GM23248 (cell line): Measurements from ENCODE around the gene INPP5A. TPM values are rescaled to one million over a fixed set of nuclear protein-coding genes. Genes with fewer than 3 reads are reported as not detected.

ENCODE experiments used
- DNase-seq: peaks from one replicate; pipeline ENCODE4 v3.0.0-alpha.2; 2015
- H2AFZ ChIP-seq: fragments of 200-600 bp; sonication (generic); 2 replicates; pipeline ENCODE4 v1.6.1; 2016; ENCODE audit warnings: antibody characterized with exemption
- H3F3A ChIP-seq: fragments of 200-600 bp; sonication (generic); 2 replicates; pipeline ENCODE4 v1.6.1; 2016; ENCODE audit warnings: mild to moderate bottlenecking, antibody characterized with exemption, mixed run types; ENCODE audit not compliant: insufficient read depth
- H3K27ac ChIP-seq: fragments of 200-600 bp; sonication (generic); 2 replicates; pipeline ENCODE4 v1.5.1; 2016; ENCODE audit warnings: mild to moderate bottlenecking
- H3K27me3 ChIP-seq: fragments of 200-600 bp; sonication (generic); replicated peaks from 2 replicates; pipeline ENCODE4 v1.6.1; 2016; ENCODE audit warnings: mild to moderate bottlenecking; ENCODE audit not compliant: insufficient read depth
- H3K36me3 ChIP-seq: fragments of 200-600 bp; sonication (generic); 2 replicates; pipeline ENCODE4 v1.6.1; 2016; ENCODE audit warnings: low read depth, mild to moderate bottlenecking
- H3K4me1 ChIP-seq: fragments of 200-600 bp; sonication (generic); 2 replicates; pipeline ENCODE4 v1.6.1; 2016; ENCODE audit warnings: mild to moderate bottlenecking; ENCODE audit not compliant: insufficient read depth
- H3K4me2 ChIP-seq: fragments of 200-600 bp; sonication (generic); one replicate; pipeline ENCODE4 v1.6.1; 2016; ENCODE audit warnings: mild to moderate bottlenecking; ENCODE audit not compliant: unreplicated experiment
- H3K4me3 ChIP-seq: fragments of 200-600 bp; sonication (generic); 2 replicates; pipeline ENCODE4 v1.5.1; 2016; ENCODE audit warnings: mild to moderate bottlenecking
- H3K79me2 ChIP-seq: fragments of 200-600 bp; sonication (generic); 2 replicates; pipeline ENCODE4 v1.6.1; 2016; ENCODE audit warnings: mild to moderate bottlenecking; ENCODE audit not compliant: insufficient read depth
- H3K9ac ChIP-seq: fragments of 200-600 bp; sonication (generic); 2 replicates; pipeline ENCODE4 v1.6.1; 2016; ENCODE audit warnings: mild to moderate bottlenecking
- H3K9me2 ChIP-seq: fragments of 200-600 bp; sonication (generic); 2 replicates; pipeline ENCODE4 v1.6.1; 2016; ENCODE audit warnings: mixed run types, mild to moderate bottlenecking, moderate library complexity; ENCODE audit not compliant: insufficient read depth
- H3K9me3 ChIP-seq: fragments of 200-600 bp; sonication (generic); one replicate; pipeline ENCODE4 v1.6.1; 2017; ENCODE audit warnings: low read depth
- H4K20me1 ChIP-seq: fragments of 200-600 bp; sonication (generic); 2 replicates; pipeline ENCODE4 v1.6.0; 2016; ENCODE audit not compliant: insufficient read depth
- EZH2 ChIP-seq: fragments of 200-600 bp; sonication (generic); IDR thresholded peaks from 2 replicates; pipeline ENCODE4 v1.6.1; 2018; ENCODE audit warnings: antibody characterized with exemption, mild to moderate bottlenecking; ENCODE audit not compliant: insufficient read depth, poor library complexity, severe bottlenecking
- EZH2phosphoT487 ChIP-seq: fragments of 200-600 bp; sonication (generic); IDR thresholded peaks from 2 replicates; pipeline ENCODE4 v1.6.1; 2018; ENCODE audit warnings: antibody characterized with exemption, moderate library complexity, mild to moderate bottlenecking, low read depth; ENCODE audit not compliant: insufficient read depth
- WGBS, 2 experiments: methylation state at CpG; one replicate each; pipeline ENCODE4 v1.1.6; 2015 to 2017; ENCODE audit warnings: low lambda C conversion rate in 2 of 2, low coverage in 1 of 2; ENCODE audit errors: missing lambda C conversion rate in 2 of 2; 5-methylcytosine and 5-hydroxymethylcytosine counted together
- in situ Hi-C: fragments of 300-500 bp; cut with MboI; formaldehyde crosslinking; loops from 2 replicates; pipeline ENCODE4 v1.15.0; 2020
- polyA plus RNA-seq: library from polyadenylated mRNA; unstranded; fragments of >200 nt; fragmentation: Nextera tagmentation; extraction: Ambion mirVana; gene quantifications from 2 replicates; pipeline ENCODE4 v1.2.1, GENCODE V29; 2016
- total RNA-seq: library from RNA; depleted of rRNA; stranded (reverse); fragments of >200 nt; shearing (Covaris generic); gene quantifications from 2 replicates; pipeline ENCODE4 v1.2.3, GENCODE V29; 2014

Gene INPP5A
- total and polyA plus RNA-seq, 2 experiments from 2014 or later = 2.3 to 35.2 TPM

DNA sequence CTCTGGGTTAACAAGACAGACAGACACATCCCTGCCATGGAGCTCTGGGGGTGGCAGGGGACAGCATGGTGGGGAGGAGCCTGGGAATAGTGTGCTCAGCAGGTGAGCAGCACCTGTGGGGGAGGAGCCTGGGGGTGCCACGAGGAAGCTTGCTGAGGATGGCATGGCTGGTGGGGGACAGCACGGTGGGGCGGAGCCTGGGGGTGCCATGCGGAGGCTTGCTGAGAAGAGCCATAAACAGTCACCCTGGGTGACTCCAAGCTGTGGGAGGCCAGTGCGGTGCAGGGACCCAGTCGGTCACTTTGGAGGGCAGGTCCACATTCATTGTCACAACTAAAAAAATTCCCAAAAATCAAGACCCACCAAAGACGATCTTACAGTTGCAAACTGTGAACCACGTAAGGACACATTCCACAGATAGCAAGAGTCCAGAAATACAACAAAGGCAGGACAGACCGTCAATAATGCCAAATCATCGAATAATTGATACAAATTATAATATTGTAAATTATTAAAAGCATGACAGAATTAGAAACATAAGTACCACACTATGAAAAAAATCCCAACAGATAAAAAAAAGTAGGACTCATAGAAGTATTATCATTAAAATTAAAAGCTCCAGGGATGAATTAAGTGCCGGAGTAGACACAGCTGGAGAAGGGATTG is 223.9 kb downstream of the INPP5A start:
- Histone ChIP-seq H3K4me1 (no peaks in the 10 kb centered on the region), H3K9me3 (no peaks in the 10 kb centered on the region), H3K9me2 (no peaks in the 10 kb centered on the region), H3K79me2 (no peaks in the 10 kb centered on the region), H3K9ac (no peak overlapping the region), H3K4me3 (no peak overlapping the region), H3K27ac (no peak overlapping the region), H3F3A (no peaks in the 10 kb centered on the region), H4K20me1 (no peaks in the 10 kb centered on the region), H2AFZ (no peak overlapping the region), H3K36me3 (no peaks in the 10 kb centered on the region), H3K27me3 (no peaks in the 10 kb centered on the region), H3K4me2 (no peak overlapping the region)
- in situ Hi-C loops = no loop called here
- no peak for DNase-seq
- TF ChIP-seq EZH2phosphoT487 (no peak), EZH2 (no peak)
- 99% methylated on average over 8 to 11 of the region's 11 CpGs for WGBS, 2 experiments

DNA sequence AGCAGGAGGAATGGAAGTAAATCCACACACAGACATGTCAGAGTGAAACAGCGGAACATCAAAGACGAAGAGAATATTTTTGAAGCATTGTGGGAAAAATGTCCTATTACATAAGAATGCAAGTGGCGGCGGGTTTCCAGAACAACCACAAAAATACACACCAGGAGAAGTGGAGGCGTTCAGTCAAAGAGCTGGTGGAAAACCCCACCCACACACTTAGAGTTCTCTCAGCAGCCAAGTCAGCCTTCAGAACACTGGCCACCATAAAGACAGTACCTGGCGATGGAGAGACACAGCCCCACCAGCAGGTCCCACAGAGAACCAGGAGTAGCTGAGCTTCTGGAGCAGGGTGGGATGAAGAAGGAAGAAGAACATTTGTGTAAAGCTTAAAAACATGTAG is 224.7 kb downstream of the INPP5A start:
- Histone ChIP-seq H3K9me3 (no peaks in the 10 kb centered on the region), H4K20me1 (no peaks in the 10 kb centered on the region), H3K4me1 (no peaks in the 10 kb centered on the region), H3K4me2 (no peak overlapping the region), H3K27me3 (no peaks in the 10 kb centered on the region), H3K79me2 (no peaks in the 10 kb centered on the region), H3K27ac (no peak overlapping the region), H2AFZ (no peak overlapping the region), H3K9ac (no peak overlapping the region), H3K36me3 (no peaks in the 10 kb centered on the region), H3K9me2 (no peaks in the 10 kb centered on the region), H3F3A (no peaks in the 10 kb centered on the region), H3K4me3 (no peak overlapping the region)
- 87 to 94% methylated on average over 6 of the region's 6 CpGs for WGBS, 2 experiments
- DNase-seq = no peak
- in situ Hi-C loops = no loop called here
- no peak for TF ChIP-seq EZH2

DNA sequence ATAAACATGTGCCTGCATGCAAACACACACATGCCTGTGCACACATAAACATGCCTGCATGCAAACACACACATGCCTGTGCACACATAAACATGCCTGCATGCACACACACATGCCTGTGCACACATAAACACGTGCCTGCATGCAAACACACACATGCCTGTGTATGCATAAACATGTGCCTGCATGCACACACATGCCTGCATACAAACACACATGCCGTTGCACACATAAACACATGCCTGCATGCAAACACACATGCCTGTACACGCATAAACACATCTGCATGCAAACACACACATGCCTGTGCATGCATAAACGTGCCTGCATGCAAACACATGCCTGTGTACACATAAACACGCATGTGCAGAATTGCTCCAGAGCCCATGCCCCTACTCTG is 226.0 kb downstream of the INPP5A start:
- Histone ChIP-seq H3F3A (no peaks in the 10 kb centered on the region), H3K79me2 (no peaks in the 10 kb centered on the region), H3K9me2 (no peaks in the 10 kb centered on the region), H3K4me1 (no peaks in the 10 kb centered on the region), H3K36me3 (no peaks in the 10 kb centered on the region), H4K20me1 (no peaks in the 10 kb centered on the region), H3K9me3 (no peaks in the 10 kb centered on the region), H3K9ac (no peak overlapping the region), H3K27me3 (no peaks in the 10 kb centered on the region), H3K27ac (no peak overlapping the region), H3K4me3 (no peak overlapping the region), H3K4me2 (no peak overlapping the region), H2AFZ (no peak overlapping the region)
- no peak for DNase-seq
- in situ Hi-C loops = no loop called here
- 91 to 96% methylated on average over 5 of the region's 5 CpGs for WGBS, 2 experiments
- no peak for TF ChIP-seq EZH2
- no peak for TF ChIP-seq EZH2phosphoT487

DNA sequence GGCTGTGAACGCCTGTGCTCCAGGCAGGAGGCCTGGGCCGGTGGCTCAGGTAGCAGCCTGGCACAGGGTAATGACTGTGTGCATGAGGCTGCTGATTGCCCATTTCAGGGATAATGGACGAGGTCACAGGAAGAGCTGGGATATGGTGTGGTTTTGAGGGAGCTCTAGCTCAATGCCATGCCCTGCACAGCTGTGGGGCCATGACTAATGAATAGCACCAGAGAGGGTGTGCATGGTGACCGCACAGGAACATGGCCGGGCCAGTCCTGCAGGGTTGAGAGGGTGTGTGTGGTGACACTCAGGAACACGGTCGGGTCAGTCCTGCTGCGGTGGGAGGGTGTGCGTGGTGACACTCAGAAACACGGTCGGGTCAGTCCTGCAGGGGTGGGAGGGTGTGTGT is 226.5 kb downstream of the INPP5A start:
- Histone ChIP-seq H3K4me1 (no peaks in the 10 kb centered on the region), H3K4me3 (no peak overlapping the region), H3K36me3 (no peaks in the 10 kb centered on the region), H3K4me2 (no peak overlapping the region), H3K27ac (no peak overlapping the region), H3K79me2 (no peaks in the 10 kb centered on the region), H3K9me3 (no peaks in the 10 kb centered on the region), H3K9me2 (no peaks in the 10 kb centered on the region), H4K20me1 (no peaks in the 10 kb centered on the region), H3K9ac (no peak overlapping the region), H3K27me3 (no peaks in the 10 kb centered on the region), H3F3A (no peaks in the 10 kb centered on the region), H2AFZ (no peak overlapping the region)
- no peak for DNase-seq
- 81 to 83% methylated on average over 11 of the region's 11 CpGs for WGBS, 2 experiments
- TF ChIP-seq EZH2phosphoT487 = no peak
- TF ChIP-seq EZH2 = no peak
- in situ Hi-C loops = no loop called here

DNA sequence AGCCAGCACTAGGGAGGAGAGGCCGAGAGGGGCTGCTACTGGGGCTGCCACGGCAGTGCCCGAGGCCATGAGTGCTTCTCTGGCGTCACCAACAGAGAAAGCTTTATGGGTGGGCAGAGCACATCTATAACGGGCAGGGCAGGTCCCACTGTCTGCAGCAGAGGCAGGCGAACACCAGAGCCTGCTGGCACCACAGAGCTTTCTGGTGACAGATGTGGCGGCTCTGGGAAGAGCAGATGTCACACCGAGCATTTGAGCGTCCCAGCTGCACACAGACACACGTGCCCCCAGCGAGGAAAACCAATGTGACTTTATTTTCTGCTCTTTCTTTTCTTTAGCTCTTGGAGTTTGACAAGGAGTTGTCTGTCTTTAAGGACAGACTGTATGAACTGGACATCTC is 227.8 kb downstream of the INPP5A start:
- Histone ChIP-seq H3K4me1 (no peaks in the 10 kb centered on the region), H3K9me3 (no peaks in the 10 kb centered on the region), H3K4me2 (no peak overlapping the region), H3K4me3 (no peak overlapping the region), H3F3A (no peaks in the 10 kb centered on the region), H3K9me2 (no peaks in the 10 kb centered on the region), H2AFZ (no peak overlapping the region), H4K20me1 (no peaks in the 10 kb centered on the region), H3K79me2 (no peaks in the 10 kb centered on the region), H3K27me3 (no peaks in the 10 kb centered on the region), H3K9ac (no peak overlapping the region), H3K27ac (no peak overlapping the region), H3K36me3 (no peaks in the 10 kb centered on the region)
- TF ChIP-seq EZH2 = no peak
- TF ChIP-seq EZH2phosphoT487 = no peak
- WGBS, 2 experiments = 79 to 81% methylated on average over 10 to 11 of the region's 11 CpGs
- in situ Hi-C loops = no loop called here
- no peak for DNase-seq
